Upper lobe of right lung (tissue), 1 donor: ENCODE measurements around the gene RAB26. TPM values are rescaled to one million over a fixed set of nuclear protein-coding genes. Genes with fewer than 3 reads are reported as not detected.
A peak's percentile ranks its signal among the peaks of the same experiment; 100 is the strongest.

Experiments
- ATAC-seq: fragments of 200-7000 bp; cut with Tn5 transposase; one replicate; pipeline ENCODE4 v1.9.1; 2020; ENCODE audit warnings: mild to moderate bottlenecking, moderate library complexity
- DNase-seq: peaks from one replicate; pipeline ENCODE4 v3.0.0-alpha.2; 2020
- H3K27ac ChIP-seq: fragments of 200-600 bp; one replicate; pipeline ENCODE4 v1.8.0; 2022
- H3K27me3 ChIP-seq: fragments of 200-600 bp; one replicate; pipeline ENCODE4 v1.8.0; 2022; ENCODE audit warnings: mild to moderate bottlenecking
- H3K36me3 ChIP-seq: fragments of 200-600 bp; one replicate; pipeline ENCODE4 v1.8.0; 2022
- H3K4me1 ChIP-seq: fragments of 200-600 bp; one replicate; pipeline ENCODE4 v1.8.0; 2022
- H3K4me3 ChIP-seq: fragments of 200-600 bp; one replicate; pipeline ENCODE4 v1.8.0; 2022; ENCODE audit warnings: mild to moderate bottlenecking
- H3K9me3 ChIP-seq: fragments of 200-600 bp; one replicate; pipeline ENCODE4 v1.8.0; 2022
- intact Hi-C: fragments of 100-400 bp; cut with DNase I; formaldehyde crosslinking; loops from one replicate; pipeline ENCODE4 v1.11.0; 2022
- total RNA-seq: library from RNA; stranded (reverse); fragmentation: NEBNext Ultra II Directional; extraction: Animal tissue kit (Norgen Biotek cat#: 25700); gene quantifications from one replicate; pipeline ENCODE4 v1.2.1, GENCODE V29; 2021
- TF ChIP-seq, protein P1 (sequence below): fragments of 200-600 bp; IDR thresholded peaks from one replicate; pipeline ENCODE4 v1.8.0; 2022; ENCODE audit warnings: antibody characterized with exemption
- donor health status: DM: no; HTN: yes; CAD: no; lungs with severe emphysema.

RAB26 gene
- total RNA-seq, 1 donor from 2014 or later: 0.67 TPM

DNA sequence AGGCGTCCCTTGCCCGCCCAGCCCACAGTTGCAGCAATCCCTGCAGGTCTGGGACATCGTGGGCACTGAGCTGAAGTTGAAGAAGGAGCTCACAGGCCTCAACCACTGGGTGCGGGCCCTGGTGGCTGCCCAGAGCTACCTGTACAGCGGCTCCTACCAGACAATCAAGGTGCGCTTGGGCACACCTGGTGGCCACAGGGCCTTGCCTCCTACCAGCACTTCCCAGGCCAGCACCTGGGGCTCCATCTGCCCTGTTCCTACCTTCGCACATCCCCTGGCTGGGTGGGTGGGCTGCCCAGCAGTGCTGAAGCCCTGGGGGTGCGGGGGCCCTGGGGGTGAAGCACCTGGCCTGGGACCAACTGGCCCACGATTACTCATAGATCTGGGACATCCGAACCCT is 27.0 kb downstream of the RAB26 start:
- ATAC-seq (no peak), DNase-seq (no peak)
- Histone ChIP-seq H3K36me3 (peaks cover 45% of the 10 kb centered on the region), H3K27me3 (no peaks in the 10 kb centered on the region), H3K4me1 (no peaks in the 10 kb centered on the region), H3K27ac (no peak overlapping the region), H3K9me3 (no peaks in the 10 kb centered on the region), H3K4me3 (no peak overlapping the region)
- TF ChIP-seq, protein P1, sequence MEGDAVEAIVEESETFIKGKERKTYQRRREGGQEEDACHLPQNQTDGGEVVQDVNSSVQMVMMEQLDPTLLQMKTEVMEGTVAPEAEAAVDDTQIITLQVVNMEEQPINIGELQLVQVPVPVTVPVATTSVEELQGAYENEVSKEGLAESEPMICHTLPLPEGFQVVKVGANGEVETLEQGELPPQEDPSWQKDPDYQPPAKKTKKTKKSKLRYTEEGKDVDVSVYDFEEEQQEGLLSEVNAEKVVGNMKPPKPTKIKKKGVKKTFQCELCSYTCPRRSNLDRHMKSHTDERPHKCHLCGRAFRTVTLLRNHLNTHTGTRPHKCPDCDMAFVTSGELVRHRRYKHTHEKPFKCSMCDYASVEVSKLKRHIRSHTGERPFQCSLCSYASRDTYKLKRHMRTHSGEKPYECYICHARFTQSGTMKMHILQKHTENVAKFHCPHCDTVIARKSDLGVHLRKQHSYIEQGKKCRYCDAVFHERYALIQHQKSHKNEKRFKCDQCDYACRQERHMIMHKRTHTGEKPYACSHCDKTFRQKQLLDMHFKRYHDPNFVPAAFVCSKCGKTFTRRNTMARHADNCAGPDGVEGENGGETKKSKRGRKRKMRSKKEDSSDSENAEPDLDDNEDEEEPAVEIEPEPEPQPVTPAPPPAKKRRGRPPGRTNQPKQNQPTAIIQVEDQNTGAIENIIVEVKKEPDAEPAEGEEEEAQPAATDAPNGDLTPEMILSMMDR: no peak
- intact Hi-C loops: no loop called here

DNA sequence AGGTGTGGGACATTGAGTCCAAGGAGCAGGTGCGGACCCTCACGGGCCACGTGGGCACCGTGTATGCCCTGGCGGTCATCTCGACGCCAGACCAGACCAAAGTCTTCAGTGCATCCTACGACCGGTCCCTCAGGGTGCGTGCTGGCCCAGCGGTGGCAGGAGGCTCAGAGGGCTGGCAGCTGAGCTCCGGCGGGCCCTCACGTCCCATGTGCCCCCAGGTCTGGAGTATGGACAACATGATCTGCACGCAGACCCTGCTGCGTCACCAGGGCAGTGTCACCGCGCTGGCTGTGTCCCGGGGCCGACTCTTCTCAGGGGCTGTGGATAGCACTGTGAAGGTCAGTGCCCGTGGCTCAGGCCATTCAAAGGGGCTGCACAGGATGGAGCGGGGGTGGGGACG is 27.6 kb downstream of the RAB26 start:
- no peak for DNase-seq
- peaks cover 45% of the 10 kb centered on the region for H3K36me3 ChIP-seq
- TF ChIP-seq, protein P1: no peak

DNA sequence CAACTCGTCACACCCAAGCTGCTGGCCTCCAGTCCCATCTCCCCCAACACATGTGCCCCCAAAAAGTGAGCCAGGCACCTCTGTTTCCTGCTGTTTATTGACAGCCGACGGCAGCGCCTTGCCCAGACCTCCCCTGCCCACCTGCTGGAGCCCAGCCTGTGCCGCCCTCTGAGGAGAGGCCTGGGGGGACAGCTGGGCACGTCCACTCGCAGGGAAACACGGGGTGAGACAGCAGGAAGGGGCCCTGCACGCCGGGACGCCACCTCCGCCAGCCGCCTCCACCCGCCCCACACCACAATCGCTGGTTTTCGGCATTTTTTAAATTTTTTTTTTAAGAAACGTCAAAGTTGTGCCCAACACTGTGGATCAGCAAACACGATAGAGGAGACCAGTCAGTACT is 28.7 kb downstream of the RAB26 start:
- Histone ChIP-seq H3K4me1 (no peaks in the 10 kb centered on the region), H3K4me3 (no peak overlapping the region), H3K9me3 (no peaks in the 10 kb centered on the region), H3K27me3 (no peaks in the 10 kb centered on the region), H3K36me3 (peaks cover 38% of the 10 kb centered on the region), H3K27ac (no peak overlapping the region)
- TF ChIP-seq, protein P1: no peak
- intact Hi-C loops: no loop called here
- DNase-seq (no peak), ATAC-seq (no peak)

More for the DNA sequence above, 27.6 kb downstream of the RAB26 start:
- H3K4me3 ChIP-seq: no peak overlapping the region
- H3K27ac ChIP-seq: no peak overlapping the region
- intact Hi-C loops: no loop called here
- no peaks in the 10 kb centered on the region for H3K4me1 ChIP-seq
- ATAC-seq: no peak
- no peaks in the 10 kb centered on the region for H3K27me3 ChIP-seq
- no peaks in the 10 kb centered on the region for H3K9me3 ChIP-seq

DNA sequence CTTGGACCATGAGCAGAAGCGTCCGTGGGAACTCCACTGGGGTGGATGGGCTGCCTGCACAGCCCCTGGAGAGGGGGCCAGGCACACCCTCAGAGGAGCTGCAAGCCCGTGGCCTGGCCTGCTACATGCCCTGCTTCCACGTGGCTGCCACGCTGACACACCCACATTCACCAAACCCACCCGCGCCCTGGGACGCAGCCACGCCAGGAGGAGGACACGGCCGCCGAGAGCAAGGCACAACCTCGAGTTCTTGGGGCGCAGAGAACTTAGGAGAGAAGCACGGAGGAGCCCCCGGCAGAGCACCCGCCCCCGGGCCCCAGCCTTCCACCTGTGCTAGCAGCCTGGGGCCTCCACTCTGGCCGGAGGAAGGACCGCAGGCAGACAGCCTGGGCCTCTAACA is 29.1 kb downstream of the RAB26 start:
- Histone ChIP-seq H3K4me1 (no peaks in the 10 kb centered on the region), H3K36me3 (peaks cover 38% of the 10 kb centered on the region), H3K27ac (no peak overlapping the region), H3K4me3 (no peak overlapping the region), H3K27me3 (no peaks in the 10 kb centered on the region), H3K9me3 (no peaks in the 10 kb centered on the region)
- TF ChIP-seq, protein P1: no peak
- no peak for DNase-seq
- ATAC-seq: no peak
- intact Hi-C loops: no loop called here

DNA sequence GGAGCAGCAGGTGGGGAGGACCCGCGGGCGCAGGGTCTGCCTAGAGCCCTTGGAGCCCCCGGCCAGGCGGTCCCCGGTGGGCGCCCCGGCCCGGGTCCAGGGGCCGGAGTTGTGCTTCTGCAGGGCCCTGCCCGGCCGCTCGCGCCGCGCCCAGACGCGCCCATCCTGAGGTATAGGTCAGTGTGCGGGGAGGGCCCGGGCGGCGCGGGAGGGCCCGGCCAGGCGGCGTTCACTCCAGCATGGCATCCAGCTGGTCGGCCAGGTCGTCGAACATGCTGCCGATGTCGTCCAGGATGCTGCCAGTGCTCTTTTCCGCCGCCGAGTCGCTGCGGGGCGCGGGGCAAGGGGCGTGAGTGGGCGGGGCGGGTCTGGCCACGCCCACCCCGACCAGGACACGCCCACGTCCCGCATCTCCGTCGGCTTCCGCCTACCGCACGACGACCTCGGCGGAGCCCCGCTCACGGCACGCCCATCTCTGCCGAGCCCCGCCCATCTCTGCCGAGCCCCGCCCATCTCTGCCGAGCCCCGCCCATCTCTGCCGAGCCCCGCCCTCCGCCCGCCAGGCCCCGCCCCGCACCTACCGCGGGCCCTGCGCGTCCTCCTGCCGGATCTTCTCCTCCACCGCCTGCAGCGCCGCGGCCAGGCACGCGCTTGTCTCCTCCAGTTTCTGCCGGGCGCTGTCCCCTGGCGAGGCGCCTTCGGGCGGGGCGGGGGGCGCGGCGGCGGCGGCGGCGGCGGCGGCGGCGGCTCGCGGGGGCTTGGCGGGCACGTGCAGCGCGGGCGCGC is 30.1 kb downstream of the RAB26 start:
- TF ChIP-seq, protein P1: no peak
- intact Hi-C loops: no loop called here
- no peaks in the 10 kb centered on the region for H3K4me1 ChIP-seq
- H3K4me3 ChIP-seq: no peak overlapping the region
- ATAC-seq (peak; percentile 44), DNase-seq (no peak)
- no peak overlapping the region for H3K27ac ChIP-seq
- no peaks in the 10 kb centered on the region for H3K9me3 ChIP-seq
- H3K36me3 ChIP-seq: peaks cover 32% of the 10 kb centered on the region
- H3K27me3 ChIP-seq: no peaks in the 10 kb centered on the region
